HK-2 (cell line): ENCODE data around the gene ORC5.
A peak's percentile ranks its signal among the peaks of the same experiment; 100 is the strongest.
"Not testable (repeated sequence)": the region's sequence is repeated elsewhere in the genome, so short reads cannot be mapped to it uniquely, and the experiment has no call there.

Source experiments
- DNase-seq: peaks from one replicate; pipeline ENCODE4 v3.0.0-alpha.2; 2018; ENCODE audit not compliant: unreplicated experiment

ORC5 gene

DNA sequence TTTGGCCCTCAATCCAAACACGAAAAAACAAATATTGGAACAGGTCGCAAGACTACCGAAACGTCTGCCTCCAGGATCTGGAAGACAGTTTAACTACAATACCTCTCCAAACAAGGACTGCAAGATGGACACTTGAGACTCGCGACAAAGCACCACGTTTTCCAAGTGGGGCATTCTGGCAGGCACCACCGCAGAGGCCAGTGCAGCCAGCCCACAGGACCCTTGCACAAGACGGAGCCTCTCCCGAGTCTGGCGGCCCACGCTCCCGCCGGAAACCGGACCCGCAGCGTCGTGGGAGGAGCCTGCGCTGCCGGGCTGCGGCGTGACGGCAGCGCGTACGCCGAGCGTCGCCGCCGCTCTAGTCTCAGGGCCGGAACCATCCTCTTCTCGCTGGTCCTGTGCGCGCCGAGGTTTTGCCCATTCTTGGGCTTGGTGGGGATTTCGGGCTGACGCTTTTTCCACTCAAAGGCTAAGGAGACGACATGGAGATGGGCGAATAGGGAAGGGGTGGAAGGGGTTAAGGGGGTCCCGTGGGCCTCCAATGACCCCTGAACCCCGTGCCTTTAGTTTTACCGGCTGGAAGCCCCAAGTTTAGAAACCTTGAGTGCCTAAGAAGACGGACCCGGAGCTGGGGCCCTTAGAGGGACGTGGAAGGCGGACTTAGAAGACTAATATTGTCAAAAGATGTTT lies at the start of gene ORC5:
Gene ORC5 (minus strand): TSS at position 283 of the 690 bp plus-strand sequence. CDS start 109 bp downstream, at position 174.
- peak; percentile 78 for DNase-seq

DNA sequence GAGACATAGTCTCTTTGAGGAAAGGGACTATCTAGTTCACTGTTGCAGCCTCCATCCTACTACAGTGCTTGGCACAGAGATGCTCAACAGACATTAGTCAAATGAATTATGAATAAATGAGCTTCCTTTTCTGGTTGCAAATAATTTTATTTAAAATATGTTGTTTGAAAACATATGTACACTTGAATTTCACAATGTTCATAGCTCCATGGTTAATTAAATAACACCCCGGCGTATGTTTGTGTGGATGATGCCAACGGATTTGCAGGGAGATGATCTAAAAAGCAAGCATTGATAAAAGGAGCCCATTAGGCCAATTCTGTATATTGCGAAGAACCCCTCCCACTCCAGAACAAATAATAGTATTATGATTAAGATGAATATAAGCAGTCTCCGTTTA lies 47.8 kb upstream of the ORC5 start:
- DNase-seq: no peak

GRCh38 chr7:104255194-104255593 lies 47.4 kb upstream of the ORC5 start:
- DNase-seq: no peak

DNA sequence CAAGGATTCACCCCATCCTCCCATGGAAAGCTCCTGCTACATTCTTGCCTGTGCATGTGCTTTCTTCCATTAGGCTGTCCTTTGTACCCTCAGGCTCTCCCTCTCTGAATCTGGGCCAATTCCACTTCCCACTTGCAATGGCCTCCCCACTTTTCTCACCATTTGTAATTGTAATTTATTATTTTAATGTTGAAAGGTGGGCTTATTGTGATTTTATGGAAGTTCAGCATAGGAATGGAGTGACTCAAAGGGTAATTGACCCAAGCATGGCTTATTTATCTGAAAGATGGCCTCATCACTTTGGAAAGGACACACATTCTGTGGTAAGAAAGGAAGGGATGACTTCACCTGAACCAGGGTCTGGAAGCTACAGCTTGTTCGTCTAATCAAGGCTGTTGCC lies 46.9 kb upstream of the ORC5 start:
- no peak for DNase-seq

DNA sequence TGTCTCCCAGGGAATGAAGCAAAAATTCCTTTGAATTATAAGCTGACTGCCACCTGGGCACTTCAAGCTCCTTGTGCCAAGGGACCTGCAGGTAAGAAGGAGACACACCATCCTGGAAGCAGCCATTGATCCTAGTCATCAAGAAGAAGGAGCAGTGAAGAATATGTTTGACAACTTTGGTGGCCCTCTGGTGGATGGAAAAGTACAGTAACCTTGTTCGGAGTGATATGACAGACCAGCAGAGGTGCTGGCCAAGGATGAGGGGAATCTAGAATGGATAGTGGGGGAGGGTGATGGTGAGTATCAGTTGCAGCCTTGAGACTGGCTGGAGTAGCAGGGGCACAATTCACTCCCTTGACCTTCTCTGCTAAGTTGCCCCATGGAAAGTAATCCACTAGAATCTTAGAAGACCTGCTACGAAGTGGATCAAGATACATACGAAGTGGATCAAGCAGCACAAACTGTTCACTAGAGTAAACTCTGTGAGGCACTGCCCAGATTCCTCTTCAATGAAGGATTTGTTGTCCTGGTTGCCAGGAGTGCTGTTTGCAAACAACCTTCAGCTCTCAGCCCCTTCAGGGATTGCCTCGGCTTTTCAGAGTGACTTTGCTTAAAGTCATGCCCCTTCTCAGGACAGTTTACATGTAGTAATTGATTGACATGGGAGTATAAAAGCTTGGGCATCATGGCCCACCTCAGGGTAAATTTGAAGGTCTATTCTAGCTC lies 44.8 kb upstream of the ORC5 start:
- no peak for DNase-seq

DNA sequence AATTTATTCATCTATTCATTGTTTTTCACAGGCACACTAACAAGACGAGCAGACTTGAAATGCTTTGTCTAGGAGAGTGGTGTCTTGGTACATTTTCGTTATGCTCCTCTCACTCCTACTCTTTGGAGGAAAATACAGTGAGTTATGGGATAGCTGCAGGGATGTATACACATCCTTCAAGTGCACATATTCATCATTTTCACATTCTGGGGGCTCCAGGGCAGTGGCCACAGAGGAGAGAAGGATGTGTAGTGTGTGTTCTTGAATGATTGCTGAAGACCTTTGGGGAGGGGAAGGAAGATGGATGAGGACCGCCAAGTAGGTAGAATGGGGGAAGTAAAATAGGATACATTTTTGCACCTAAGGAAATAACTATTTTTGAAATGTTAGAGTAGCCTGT lies 34.8 kb upstream of the ORC5 start:
- DNase-seq: no peak

GRCh38 chr7:104241538-104242209 lies 33.9 kb upstream of the ORC5 start:
- no peak for DNase-seq

GRCh38 chr7:104241135-104241534 lies 33.3 kb upstream of the ORC5 start:
- DNase-seq: no peak

DNA sequence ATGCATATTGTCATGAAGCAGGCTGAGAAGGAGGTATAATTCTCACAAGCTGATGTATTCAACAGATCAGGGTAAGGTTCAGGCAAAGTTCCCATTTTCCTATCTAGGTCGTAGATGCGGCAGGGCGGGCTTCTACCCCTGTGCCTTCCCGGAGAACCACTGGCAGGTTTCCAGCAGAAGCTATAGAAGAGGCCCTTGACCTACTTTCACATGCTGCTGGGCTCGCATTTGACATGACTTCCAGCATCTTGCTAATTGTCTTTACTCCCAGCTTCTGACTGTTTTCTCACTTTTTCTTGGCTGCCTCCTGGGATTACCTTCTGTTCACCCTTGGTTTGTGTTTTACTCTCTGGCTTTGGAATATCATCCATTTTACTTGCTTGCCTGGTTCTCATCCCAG lies 32.6 kb upstream of the ORC5 start:
- DNase-seq: no peak

DNA sequence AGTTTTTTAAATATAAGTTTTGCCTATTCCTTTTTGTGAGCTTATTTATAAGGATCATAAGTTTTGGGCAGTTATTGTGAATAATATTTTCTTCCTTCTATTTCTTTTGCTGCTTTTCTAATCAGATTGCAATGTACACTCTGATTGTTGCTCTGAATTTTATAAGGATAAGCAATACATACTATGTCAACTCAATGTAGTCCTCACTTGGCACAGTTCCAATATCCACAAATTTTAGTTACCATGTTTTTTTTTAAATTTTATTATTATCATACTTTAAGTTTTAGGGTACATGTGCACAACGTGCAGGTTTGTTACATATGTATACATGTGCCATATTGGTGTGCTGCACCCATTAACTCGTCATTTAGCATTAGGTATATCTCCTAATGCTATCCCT lies 27.2 kb upstream of the ORC5 start:
- DNase-seq: not testable (repeated sequence)

DNA sequence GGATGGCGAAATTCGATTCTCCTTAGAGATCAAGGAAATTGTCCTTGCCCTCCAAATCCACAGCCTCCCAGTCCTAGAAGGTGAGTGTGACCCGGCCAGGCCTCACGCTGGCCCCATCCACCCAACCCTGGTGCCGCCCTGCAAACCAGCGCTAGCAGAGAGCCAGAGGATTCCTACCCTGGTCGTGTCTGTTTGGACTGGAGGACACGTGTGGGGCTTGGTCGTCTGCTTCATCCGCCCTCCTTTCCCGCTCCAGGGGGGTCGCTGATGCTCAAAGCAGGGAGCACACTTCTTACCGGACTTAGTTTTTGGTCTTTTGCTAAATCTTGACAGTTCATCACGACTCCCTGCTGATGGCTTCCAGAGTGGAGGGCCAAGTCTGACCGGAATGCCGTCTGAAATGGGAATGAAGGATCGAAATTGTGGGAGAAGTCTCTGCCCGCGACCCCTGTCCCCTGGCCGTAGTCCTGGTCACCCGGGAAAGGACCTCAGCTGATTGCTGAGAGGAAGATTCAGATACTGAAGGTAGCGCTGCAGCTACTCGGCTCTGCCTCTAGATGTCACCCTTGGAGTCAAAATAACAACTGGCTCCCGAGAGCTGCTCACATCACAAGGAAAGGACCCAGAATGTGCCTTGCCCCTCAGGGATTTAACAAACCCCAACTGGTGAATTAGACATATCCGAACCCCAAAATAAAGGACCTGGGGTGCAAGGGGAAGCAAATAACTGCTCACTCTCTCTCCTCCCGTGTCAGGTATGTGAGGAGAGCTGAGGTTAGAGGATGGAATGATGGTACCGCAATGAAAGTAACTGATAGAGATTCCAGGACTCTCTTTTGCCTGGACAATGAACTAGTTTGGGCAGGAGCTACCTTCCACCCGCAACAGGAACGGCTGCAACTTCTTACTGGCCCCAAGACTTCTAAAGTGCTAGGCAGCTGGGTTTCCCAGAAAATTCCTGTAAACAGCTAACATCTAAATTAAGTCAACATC lies 23.5 kb upstream of the ORC5 start:
- DNase-seq: peak; percentile 32

- DNase-seq: no peak
Observed at GRCh38 chr7:104230606-104231005, 22.8 kb upstream of the ORC5 start.

- DNase-seq: no peak
Observed at GRCh38 chr7:104228442-104228841, 20.6 kb upstream of the ORC5 start.

DNA sequence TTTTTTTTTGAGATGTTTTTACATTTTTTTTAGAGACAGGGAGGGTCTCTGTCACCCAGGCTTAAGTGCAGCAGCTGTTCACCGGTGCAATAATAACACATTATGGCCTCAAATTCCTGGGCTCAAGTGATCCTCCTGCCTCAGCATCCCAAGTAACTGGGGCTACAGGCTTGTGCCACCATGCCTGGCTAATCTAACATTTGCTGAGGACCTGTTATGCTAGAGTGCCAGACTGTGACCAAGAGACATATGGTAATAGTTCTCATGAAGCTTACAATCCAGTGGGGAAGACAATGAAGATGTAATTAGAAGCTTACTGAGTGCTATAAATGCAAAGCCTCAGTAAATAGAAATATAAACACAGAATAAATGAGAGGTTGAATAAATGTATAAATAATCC lies 17.6 kb upstream of the ORC5 start:
- no peak for DNase-seq

GRCh38 chr7:104217620-104218019 lies 9.8 kb upstream of the ORC5 start:
- DNase-seq: no peak

- no peak for DNase-seq
Observed at GRCh38 chr7:104209063-104209462, 1.2 kb upstream of the ORC5 start.

- no peak for DNase-seq
Observed at GRCh38 chr7:104208421-104208780, 588 bp upstream of the ORC5 start.

GRCh38 chr7:104207348-104207730 lies 474 bp downstream of the ORC5 start:
- DNase-seq: no peak

GRCh38 chr7:104206841-104207240 lies 972 bp downstream of the ORC5 start:
- no peak for DNase-seq

GRCh38 chr7:104198673-104199278 lies 9.0 kb downstream of the ORC5 start:
- no peak for DNase-seq

GRCh38 chr7:104196161-104196560 lies 11.7 kb downstream of the ORC5 start:
- DNase-seq: no peak
